Activated naive CD8-positive, alpha-beta T cell treated with anti-CD3 and anti-CD28 coated beads, Interleukin-2, amount 50 U/mL, for 24 hours (primary cell): ENCODE data around the gene DDX10.
A peak's percentile ranks its signal among the peaks of the same experiment; 100 is the strongest.

Experiments
- ATAC-seq: fragments of 150-1000 bp; cut with Tn5 transposase; one replicate; pipeline ENCODE4 v1.10.0; 2021
- DNase-seq: peaks from one replicate; pipeline ENCODE4 v3.0.0; 2021
- H3K27ac Mint-ChIP-seq: one replicate; pipeline ENCODE4 v1.8.0; 2021; ENCODE audit warnings: mild to moderate bottlenecking, mixed read lengths
- H3K27me3 Mint-ChIP-seq: one replicate; pipeline ENCODE4 v1.8.0; 2021; ENCODE audit warnings: mixed read lengths
- H3K36me3 Mint-ChIP-seq: one replicate; pipeline ENCODE4 v1.8.0; 2021; ENCODE audit warnings: low read depth, mixed read lengths
- H3K4me1 Mint-ChIP-seq: one replicate; pipeline ENCODE4 v1.8.0; 2021; ENCODE audit warnings: mixed read lengths
- H3K4me3 Mint-ChIP-seq: one replicate; pipeline ENCODE4 v1.8.0; 2021; ENCODE audit warnings: mild to moderate bottlenecking, moderate library complexity, mixed read lengths
- H3K9me3 Mint-ChIP-seq: one replicate; pipeline ENCODE4 v1.8.0; 2021; ENCODE audit warnings: mixed read lengths

DDX10 gene

DNA sequence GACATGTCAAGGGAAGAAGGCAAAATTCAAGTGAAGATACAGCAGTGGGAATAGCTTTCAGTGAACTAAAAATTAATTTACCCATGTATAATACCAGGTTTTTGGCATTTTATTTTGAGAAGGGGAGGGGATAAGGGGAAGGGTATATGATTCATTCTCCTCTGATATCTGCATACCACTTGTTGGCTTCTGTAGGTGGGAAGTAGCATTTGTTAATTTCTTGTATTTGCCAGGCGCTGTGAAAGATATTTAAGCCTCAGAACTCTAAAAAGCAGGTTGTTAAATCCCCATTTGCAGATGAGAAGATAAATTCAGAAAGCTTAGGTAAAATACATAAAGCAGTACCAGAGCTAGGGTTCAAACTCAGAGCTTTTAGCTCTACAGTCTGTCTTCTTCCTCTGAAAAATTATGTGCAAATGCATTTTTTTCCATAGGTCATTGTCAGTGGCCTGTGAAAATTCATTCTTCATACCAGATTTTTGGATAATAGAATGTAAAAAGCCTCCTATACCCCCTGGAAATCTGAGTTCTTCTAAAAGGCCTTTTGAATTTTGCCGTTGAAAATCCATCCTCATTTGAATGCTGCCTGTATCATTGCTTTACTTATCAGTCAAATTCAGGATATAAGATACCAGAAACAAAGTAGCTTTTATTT lies 221.3 kb downstream of the DDX10 start:
- Mint-ChIP-seq H3K4me1 (peaks cover 28% of the 10 kb centered on the region), H3K27ac (peak overlapping the region; percentile 45), H3K4me3 (no peak overlapping the region), H3K9me3 (no peaks in the 10 kb centered on the region), H3K36me3 (peaks cover under 1% of the 10 kb centered on the region), H3K27me3 (no peaks in the 10 kb centered on the region)
- ATAC-seq (peak; percentile 49), DNase-seq (no peak)

DNA sequence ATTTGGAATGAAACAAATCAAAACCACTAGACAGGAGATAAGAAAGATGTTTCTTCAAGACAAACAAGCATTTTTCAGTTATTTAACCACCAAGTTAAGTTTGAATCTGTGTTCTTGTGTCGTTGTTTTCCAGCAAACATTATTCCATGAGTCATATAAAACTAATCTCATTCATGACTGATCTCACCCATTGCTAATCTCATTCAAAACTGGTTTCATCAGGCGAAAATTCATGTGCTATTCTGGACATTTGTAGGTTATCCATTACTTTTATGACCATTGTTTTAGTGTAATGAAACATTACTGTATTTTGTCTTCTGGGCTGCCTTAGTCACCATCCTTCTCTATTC lies 221.8 kb downstream of the DDX10 start:
- Mint-ChIP-seq H3K27ac (peak overlapping the region; percentile 45), H3K9me3 (no peaks in the 10 kb centered on the region), H3K4me1 (peaks cover 28% of the 10 kb centered on the region), H3K36me3 (peaks cover 6% of the 10 kb centered on the region), H3K4me3 (no peak overlapping the region), H3K27me3 (no peaks in the 10 kb centered on the region)
- no peak for DNase-seq
- no peak for ATAC-seq

DNA sequence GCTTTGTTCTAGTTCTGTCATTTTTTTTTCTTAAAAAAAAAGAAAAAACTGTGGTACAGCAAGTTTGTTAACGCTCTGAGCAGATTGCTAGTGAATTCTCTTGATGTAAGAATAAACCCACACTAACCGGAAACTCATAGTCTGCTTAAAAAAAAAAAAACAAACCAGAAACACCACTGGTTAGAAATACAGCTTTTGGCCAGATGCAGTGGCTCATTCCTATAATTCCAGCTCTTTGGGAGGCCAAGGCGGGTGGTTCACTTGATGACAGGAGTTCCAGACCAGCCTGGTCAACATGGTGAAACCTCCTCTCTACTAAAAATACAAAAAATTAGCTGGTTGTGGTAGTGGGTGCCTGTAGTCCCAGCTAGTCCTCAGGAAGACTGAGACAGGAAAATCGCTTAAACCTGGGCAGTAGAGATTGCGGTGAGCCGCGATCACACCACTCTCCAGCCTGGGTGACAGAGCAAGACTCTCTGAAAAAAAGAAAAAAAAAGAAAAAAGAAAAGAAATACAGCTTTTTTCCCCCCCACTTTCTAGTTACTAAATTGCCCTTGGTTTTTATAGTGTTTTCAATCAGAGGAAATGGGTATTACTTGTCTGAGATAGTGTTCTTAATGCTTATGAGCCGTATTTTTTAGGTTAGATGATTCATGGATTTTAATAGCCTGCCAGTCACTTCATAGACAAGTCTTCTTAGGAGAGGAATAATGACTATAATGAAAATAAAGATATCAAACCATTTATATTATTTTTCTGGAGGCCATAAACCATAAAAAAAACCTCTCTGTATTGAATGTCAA lies 222.8 kb downstream of the DDX10 start:
- Mint-ChIP-seq H3K9me3 (no peaks in the 10 kb centered on the region), H3K4me1 (peaks cover 22% of the 10 kb centered on the region), H3K27ac (peak overlapping the region; percentile 31), H3K4me3 (no peak overlapping the region), H3K36me3 (peaks cover 6% of the 10 kb centered on the region), H3K27me3 (no peaks in the 10 kb centered on the region)
- ATAC-seq (no peak), DNase-seq (no peak)

DNA sequence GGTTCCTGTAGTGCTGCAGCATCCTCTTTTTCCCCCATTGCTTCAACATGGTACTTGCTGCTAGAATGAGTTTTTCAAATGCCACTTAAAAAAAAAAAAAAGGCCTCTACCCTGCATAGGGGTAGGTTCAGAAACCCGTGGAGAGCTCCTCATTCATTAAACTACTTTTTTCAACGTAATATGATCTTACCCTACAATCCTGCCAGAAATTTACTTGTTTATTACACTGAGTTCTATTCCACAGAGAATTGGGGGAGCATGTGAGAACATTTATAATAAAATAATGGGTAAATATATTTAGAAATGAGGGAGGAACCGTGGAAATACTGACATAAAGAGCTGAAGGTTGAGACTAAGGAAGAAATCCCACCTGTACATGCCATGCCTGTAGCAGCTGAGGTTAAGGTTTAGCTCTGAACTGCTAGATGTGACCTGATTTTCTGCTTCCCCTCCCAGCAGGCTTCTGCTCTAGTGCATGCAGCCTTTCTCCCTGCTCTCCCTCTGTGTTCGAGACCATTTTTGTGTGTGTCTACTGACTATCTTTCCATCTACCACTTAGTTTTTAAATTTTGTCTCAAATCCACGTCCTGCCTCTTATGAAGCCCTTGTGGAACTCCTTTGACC lies 225.7 kb downstream of the DDX10 start:
- Mint-ChIP-seq H3K9me3 (no peaks in the 10 kb centered on the region), H3K4me1 (peaks cover 20% of the 10 kb centered on the region), H3K4me3 (no peak overlapping the region)

DNA sequence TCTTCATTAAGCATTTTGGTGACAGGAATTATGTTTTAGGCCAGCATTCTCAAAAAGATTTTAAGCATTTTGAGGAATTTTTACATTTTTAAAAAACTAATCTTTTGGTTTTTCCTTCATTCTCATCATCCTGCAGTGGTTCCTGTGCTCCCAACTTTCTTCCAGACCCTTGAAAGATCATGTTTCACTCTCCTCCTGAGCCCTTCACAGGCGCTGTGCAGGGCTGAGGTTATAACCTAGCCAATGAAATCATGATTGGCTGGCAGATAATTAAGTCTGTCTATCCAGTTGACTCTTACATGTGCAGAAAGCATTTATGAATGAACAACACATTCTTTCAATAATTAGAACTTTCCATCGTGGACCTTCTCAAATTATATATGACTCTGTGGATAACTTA lies 226.3 kb downstream of the DDX10 start:
- Mint-ChIP-seq H3K27me3 (no peaks in the 10 kb centered on the region), H3K9me3 (peaks cover 5% of the 10 kb centered on the region), H3K36me3 (peaks cover 9% of the 10 kb centered on the region), H3K4me1 (peaks cover 20% of the 10 kb centered on the region), H3K27ac (no peak overlapping the region), H3K4me3 (no peak overlapping the region)
- ATAC-seq (no peak), DNase-seq (no peak)

More for the DNA sequence above, 225.7 kb downstream of the DDX10 start:
- peaks cover 6% of the 10 kb centered on the region for H3K36me3 Mint-ChIP-seq
- H3K27ac Mint-ChIP-seq: no peak overlapping the region
- ATAC-seq (no peak), DNase-seq (no peak)
- no peaks in the 10 kb centered on the region for H3K27me3 Mint-ChIP-seq

DNA sequence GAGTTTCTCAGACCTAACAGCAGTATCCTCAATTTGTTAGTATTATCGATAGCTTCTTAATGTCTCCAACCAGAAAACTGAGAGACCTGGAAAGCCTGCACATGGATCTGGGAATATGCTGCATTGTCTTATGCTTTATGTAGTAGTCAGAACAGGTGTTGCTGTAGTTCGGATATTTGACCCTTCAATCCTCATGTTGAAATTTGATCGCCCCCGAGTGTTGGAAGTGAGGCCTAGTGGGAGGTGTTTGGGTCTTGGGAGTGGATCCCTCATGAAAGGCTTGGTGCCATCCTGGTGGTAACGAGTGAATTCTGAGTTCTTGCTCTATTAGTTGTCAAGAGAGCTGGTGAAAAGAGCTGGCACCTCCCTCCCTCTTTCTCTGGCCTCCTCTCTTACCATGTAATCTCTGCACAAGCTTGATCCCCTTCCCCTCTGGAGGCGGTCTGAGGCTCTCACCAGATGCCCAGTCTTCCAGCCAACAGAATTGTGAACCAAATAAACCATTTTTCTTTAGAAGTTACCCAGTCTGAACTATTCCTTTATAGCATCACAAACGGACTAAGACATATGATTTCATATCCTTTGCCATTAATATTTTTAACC lies 227.1 kb downstream of the DDX10 start:
- no peak for DNase-seq
- Mint-ChIP-seq H3K36me3 (peaks cover 16% of the 10 kb centered on the region), H3K4me1 (peaks cover 18% of the 10 kb centered on the region), H3K27me3 (no peaks in the 10 kb centered on the region), H3K9me3 (peaks cover 7% of the 10 kb centered on the region), H3K27ac (no peak overlapping the region), H3K4me3 (no peak overlapping the region)
- ATAC-seq: no peak

DNA sequence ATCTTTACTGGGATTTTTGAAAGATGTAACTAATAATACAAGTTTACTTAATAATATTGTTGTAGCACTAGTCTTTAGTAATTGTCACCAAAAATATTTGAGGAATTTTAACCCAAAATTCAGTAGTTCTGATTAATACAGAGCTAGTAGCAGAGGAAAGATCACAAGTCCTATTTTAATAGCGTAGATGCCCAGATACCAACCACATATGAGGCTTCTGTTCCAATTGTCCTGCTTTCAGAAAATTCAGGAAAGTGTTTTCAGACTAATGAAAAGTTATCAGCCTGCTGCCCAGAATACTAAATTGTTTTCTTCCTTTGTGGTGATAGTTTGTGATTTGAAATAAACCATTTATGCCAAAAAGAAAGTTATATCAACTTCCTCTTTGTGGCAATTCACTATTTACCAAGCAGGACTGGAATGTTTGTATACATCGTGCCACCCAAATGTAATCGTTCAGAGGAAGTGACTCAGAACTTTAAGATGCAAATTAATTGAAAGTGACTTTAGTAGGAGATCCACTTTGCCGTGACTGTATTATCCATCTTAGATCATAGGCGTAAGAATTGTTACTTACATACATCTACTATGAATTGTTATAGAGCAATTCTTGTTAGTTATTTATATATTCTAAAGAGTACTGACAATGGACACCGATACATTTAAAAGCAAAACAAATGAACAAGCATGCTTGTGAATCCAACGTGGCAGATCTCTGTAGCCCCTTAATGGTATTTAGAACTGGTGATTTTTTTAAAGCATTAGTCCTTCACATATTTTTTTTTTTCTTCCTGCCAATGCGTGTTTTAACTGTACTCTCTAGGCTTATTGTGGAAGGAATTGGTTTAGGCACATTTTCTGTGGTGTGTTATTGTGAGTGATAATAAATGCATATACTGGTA lies 231.0 kb downstream of the DDX10 start:
- Mint-ChIP-seq H3K27me3 (no peaks in the 10 kb centered on the region), H3K9me3 (peaks cover 18% of the 10 kb centered on the region), H3K4me3 (peak overlapping the region; percentile 9), H3K36me3 (peaks cover 39% of the 10 kb centered on the region), H3K4me1 (peaks cover 13% of the 10 kb centered on the region), H3K27ac (no peak overlapping the region)
- DNase-seq: no peak
- peak; percentile 52 for ATAC-seq

DNA sequence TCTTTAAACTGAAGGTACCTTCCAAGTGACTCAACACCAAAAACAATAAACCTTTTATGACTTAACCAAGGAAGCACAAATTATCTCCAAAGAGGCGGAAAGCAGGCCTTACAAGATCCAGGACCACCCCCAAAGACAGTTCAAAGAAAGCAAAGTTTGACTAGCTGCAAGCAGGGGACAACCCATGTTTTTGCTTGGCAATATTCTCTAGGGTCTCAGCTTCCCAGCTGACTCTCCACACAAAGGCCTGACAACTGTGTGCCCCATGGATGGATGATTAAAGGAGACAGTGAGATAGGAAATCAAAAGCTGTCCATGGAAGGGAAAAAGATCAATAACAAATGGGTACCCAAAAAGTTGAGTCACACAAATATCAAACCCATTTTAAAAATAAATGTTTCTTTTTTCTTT lies 232.2 kb downstream of the DDX10 start:
- Mint-ChIP-seq H3K4me1 (peaks cover 13% of the 10 kb centered on the region), H3K27me3 (no peaks in the 10 kb centered on the region), H3K9me3 (peaks cover 18% of the 10 kb centered on the region), H3K27ac (no peak overlapping the region), H3K36me3 (peaks cover 33% of the 10 kb centered on the region), H3K4me3 (no peak overlapping the region)
- ATAC-seq (no peak), DNase-seq (no peak)

DNA sequence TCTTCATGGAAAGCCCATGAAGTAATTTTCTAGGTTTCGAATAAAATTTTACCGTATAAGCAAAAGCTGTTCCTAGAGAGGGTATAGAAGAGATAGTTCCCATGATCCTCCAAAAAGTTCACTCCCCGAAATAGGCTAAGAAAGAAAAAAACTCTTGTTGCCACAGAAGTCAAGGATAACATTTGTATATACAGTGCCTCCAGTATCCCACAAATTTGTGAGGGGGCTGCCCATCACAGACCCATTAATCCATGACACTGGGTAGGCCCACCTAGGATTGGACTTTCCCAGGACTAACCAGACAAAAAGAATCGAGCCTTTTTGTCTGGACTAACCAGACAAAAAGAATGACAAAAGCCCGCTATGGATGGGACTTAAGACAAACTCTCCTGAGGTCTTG lies 233.0 kb downstream of the DDX10 start:
- no peak for ATAC-seq
- Mint-ChIP-seq H3K9me3 (peaks cover 18% of the 10 kb centered on the region), H3K4me1 (peaks cover 13% of the 10 kb centered on the region), H3K4me3 (no peak overlapping the region), H3K27me3 (no peaks in the 10 kb centered on the region), H3K27ac (no peak overlapping the region), H3K36me3 (peaks cover 33% of the 10 kb centered on the region)
- no peak for DNase-seq

DNA sequence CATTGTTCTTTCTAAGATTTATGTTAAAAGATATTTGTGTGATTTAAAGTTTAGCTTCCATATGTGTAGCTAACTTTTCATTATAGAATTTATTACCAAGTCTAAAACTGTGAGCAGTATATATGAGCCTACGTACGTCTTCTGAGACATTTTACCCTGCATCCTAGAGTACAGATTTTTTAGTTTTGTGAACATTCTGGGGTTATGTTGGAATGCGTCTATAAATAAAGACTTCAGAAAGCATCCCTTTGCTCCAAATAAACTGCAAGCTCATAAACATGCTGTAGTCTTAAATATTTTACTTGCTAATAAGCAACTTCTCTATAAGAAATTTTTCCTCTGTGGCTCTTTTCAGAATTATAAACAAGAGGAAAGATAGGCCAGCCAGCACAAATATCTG lies 236.5 kb downstream of the DDX10 start:
- peaks cover 29% of the 10 kb centered on the region for H3K36me3 Mint-ChIP-seq
- no peak overlapping the region for H3K27ac Mint-ChIP-seq
- H3K4me1 Mint-ChIP-seq: peaks cover 3% of the 10 kb centered on the region
- no peak overlapping the region for H3K4me3 Mint-ChIP-seq
- H3K27me3 Mint-ChIP-seq: no peaks in the 10 kb centered on the region
- DNase-seq: no peak
- no peak for ATAC-seq
- peaks cover 12% of the 10 kb centered on the region for H3K9me3 Mint-ChIP-seq

DNA sequence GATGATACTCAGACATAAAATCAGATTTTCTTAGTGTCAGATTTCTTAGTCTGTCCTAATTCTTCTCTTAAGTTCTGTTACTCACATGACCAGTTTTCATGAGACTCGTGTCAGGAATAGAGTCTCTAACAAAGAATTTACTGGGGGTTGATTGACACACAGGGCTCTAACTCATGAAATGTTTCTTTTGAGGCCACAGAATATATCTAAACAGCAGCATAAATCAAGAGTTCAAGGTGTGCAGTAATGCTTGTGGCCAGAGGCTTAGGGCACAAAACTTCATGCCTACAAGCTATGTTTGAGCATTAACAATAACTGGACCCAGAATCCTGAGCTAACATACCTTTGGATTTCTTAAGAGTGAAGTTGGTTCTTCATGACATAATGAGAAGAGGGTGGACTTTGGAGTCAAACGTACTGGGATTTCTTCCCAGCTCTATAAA lies 237.2 kb downstream of the DDX10 start:
- no peaks in the 10 kb centered on the region for H3K4me1 Mint-ChIP-seq
- H3K27me3 Mint-ChIP-seq: no peaks in the 10 kb centered on the region
- DNase-seq: no peak
- no peak overlapping the region for H3K27ac Mint-ChIP-seq
- H3K36me3 Mint-ChIP-seq: peaks cover 24% of the 10 kb centered on the region
- peaks cover 12% of the 10 kb centered on the region for H3K9me3 Mint-ChIP-seq
- H3K4me3 Mint-ChIP-seq: no peak overlapping the region
- no peak for ATAC-seq

DNA sequence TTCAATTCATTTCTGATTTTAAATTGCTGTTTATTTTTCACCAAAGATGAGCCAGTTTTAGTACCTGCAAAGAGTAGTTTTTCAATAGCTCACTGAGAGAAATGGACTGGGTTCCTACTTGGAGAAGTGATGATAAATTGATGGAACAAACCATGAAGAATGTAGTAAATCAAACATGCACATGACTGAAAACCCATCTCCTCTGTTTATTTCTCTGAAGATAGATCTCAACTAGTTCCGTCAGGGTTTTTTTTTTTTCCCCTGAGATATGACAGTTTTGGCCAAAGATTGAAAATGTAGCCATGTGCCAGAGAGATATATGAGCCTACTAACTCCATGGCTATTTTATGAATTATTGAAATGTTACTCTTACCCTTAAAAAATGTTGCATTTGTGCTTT lies 239.6 kb downstream of the DDX10 start:
- DNase-seq (no peak), ATAC-seq (no peak)
- Mint-ChIP-seq H3K9me3 (no peaks in the 10 kb centered on the region), H3K4me1 (no peaks in the 10 kb centered on the region), H3K27me3 (no peaks in the 10 kb centered on the region), H3K27ac (no peak overlapping the region), H3K36me3 (peaks cover 3% of the 10 kb centered on the region), H3K4me3 (no peak overlapping the region)

DNA sequence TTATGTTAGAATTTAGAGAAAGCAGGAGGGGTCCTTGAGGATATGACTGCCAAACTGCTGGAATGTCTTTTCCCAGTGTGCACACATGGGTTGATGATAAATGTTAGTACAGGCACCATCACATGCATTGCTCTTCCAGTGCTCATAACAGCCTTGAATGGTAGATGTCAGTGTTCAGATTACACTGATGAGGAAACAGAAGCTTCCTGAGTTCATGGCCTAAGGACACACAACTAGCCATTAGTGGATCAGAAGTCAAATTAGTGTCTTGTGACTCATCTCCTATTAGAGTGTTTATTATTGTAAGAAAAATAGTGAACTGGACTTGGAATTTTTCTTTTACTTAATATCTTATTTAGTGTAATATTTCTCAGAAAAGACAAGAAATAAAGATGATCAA lies 241.5 kb downstream of the DDX10 start:
- ATAC-seq: no peak
- Mint-ChIP-seq H3K4me1 (no peaks in the 10 kb centered on the region), H3K36me3 (peaks cover 5% of the 10 kb centered on the region), H3K27me3 (no peaks in the 10 kb centered on the region), H3K27ac (no peak overlapping the region), H3K4me3 (no peak overlapping the region), H3K9me3 (no peaks in the 10 kb centered on the region)
- no peak for DNase-seq

DNA sequence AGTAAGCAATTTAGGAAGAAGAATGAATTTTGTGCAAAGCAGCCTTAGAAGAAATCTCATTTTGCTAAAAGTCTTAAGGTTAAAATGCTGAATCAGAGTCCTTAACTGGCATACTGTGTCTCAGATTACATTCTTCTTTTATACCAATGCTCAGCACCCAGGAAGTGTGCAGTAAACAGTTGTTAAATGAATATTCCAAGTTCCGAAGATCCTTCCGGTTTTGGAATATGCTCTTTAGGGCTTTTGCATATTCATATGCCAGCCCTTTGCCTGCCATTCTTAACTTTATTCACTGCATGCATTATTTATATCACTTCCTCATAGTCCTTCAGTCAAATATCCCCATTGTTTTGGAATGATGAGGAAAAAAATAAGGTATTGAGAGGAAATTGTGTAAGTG lies 242.0 kb downstream of the DDX10 start:
- no peak for DNase-seq
- Mint-ChIP-seq H3K4me1 (no peaks in the 10 kb centered on the region), H3K4me3 (no peak overlapping the region), H3K27ac (no peak overlapping the region), H3K9me3 (no peaks in the 10 kb centered on the region), H3K27me3 (no peaks in the 10 kb centered on the region), H3K36me3 (peaks cover 7% of the 10 kb centered on the region)
- ATAC-seq: no peak
